HepG2 (cell line): ENCODE measurements around the gene TDRD10. TPM values are rescaled to one million over a fixed set of nuclear protein-coding genes. Genes with fewer than 3 reads are reported as not detected.
A peak's percentile ranks its signal among the peaks of the same experiment; 100 is the strongest.

ENCODE experiments used
- ATF3 ChIP-seq: sonication (generic); formaldehyde crosslinking; IDR thresholded peaks from 2 replicates; pipeline ENCODE4 v1.4.0; 2020; ENCODE audit warnings: missing genetic modification reagents
- CREBL2 ChIP-seq: sonication (generic); formaldehyde crosslinking; IDR thresholded peaks from 2 replicates; pipeline ENCODE4 v1.8.1; 2023; ENCODE audit warnings: missing genetic modification reagents, mild to moderate bottlenecking, borderline replicate concordance
- ELF1 ChIP-seq: sonication (generic); formaldehyde crosslinking; IDR thresholded peaks from 2 replicates; pipeline ENCODE4 v1.4.0; 2020; ENCODE audit warnings: missing genetic modification reagents
- GZF1 ChIP-seq: sonication (generic); formaldehyde crosslinking; IDR thresholded peaks from 2 replicates; pipeline ENCODE4 v1.5.1; 2020; ENCODE audit warnings: mild to moderate bottlenecking, missing genetic modification reagents
- HDAC2 ChIP-seq: sonication (generic); formaldehyde crosslinking; IDR thresholded peaks from 2 replicates; pipeline ENCODE4 v1.4.0; 2020; ENCODE audit warnings: missing genetic modification reagents
- HINFP ChIP-seq: sonication (generic); formaldehyde crosslinking; IDR thresholded peaks from 2 replicates; pipeline ENCODE4 v1.4.0; 2020; ENCODE audit warnings: low read depth, mild to moderate bottlenecking, missing genetic modification reagents
- JUND ChIP-seq: sonication (generic); formaldehyde crosslinking; IDR thresholded peaks from 2 replicates; pipeline ENCODE4 v1.8.0; 2022; ENCODE audit warnings: mild to moderate bottlenecking, missing genetic modification reagents
- MED13 ChIP-seq: sonication (generic); formaldehyde crosslinking; IDR thresholded peaks from 2 replicates; pipeline ENCODE4 v1.5.0; 2020; ENCODE audit warnings: missing genetic modification reagents
- MXD1 ChIP-seq: sonication (generic); formaldehyde crosslinking; IDR thresholded peaks from 2 replicates; pipeline ENCODE4 v1.4.0; 2020; ENCODE audit warnings: mild to moderate bottlenecking, missing genetic modification reagents
- NFYC ChIP-seq: IDR thresholded peaks from 2 replicates; pipeline ENCODE4 v1.6.1; 2016; ENCODE audit warnings: missing genetic modification reagents, missing compliant biosample characterization
- RELA ChIP-seq: sonication (generic); formaldehyde crosslinking; IDR thresholded peaks from 2 replicates; pipeline ENCODE4 v1.4.0; 2020; ENCODE audit warnings: missing genetic modification reagents
- RXRB ChIP-seq: IDR thresholded peaks from 2 replicates; pipeline ENCODE4 v1.6.1; 2016; ENCODE audit warnings: borderline replicate concordance, missing genetic modification reagents, missing compliant biosample characterization
- SAP130 ChIP-seq: IDR thresholded peaks from 2 replicates; pipeline ENCODE4 v1.6.1; 2016; ENCODE audit warnings: low read depth
- SPEN ChIP-seq: sonication (generic); formaldehyde crosslinking; IDR thresholded peaks from 2 replicates; pipeline ENCODE4 v1.5.1; 2020; ENCODE audit warnings: low read depth, mild to moderate bottlenecking, missing genetic modification reagents
- TFDP2 ChIP-seq: sonication (generic); formaldehyde crosslinking; IDR thresholded peaks from 2 replicates; pipeline ENCODE4 v1.4.0; 2020; ENCODE audit warnings: missing genetic modification reagents
- U2AF1 ChIP-seq: fragments of 200-400 bp; formaldehyde crosslinking; optimal IDR thresholded peaks from 2 replicates; pipeline ENCODE3; 2017; ENCODE audit warnings: mild to moderate bottlenecking, low read depth, low read length
- ZBTB10 ChIP-seq: sonication (generic); formaldehyde crosslinking; IDR thresholded peaks from 2 replicates; pipeline ENCODE4 v1.4.0; 2020; ENCODE audit warnings: missing genetic modification reagents, borderline replicate concordance
- ZFP62 ChIP-seq: sonication (generic); formaldehyde crosslinking; IDR thresholded peaks from 2 replicates; pipeline ENCODE4 v1.4.0; 2020; ENCODE audit warnings: missing genetic modification reagents
- ZNF746 ChIP-seq: sonication (generic); formaldehyde crosslinking; IDR thresholded peaks from 2 replicates; pipeline ENCODE4 v1.8.0; 2022; ENCODE audit warnings: mild to moderate bottlenecking, missing genetic modification reagents
- ZNF790 ChIP-seq: sonication (generic); formaldehyde crosslinking; IDR thresholded peaks from 2 replicates; pipeline ENCODE4 v1.8.0; 2022; ENCODE audit warnings: missing genetic modification reagents, mild to moderate bottlenecking, borderline replicate concordance
- ZNF816 ChIP-seq: sonication (generic); formaldehyde crosslinking; IDR thresholded peaks from 2 replicates; pipeline ENCODE4 v1.8.0; 2022; ENCODE audit warnings: missing genetic modification reagents, mild to moderate bottlenecking, borderline replicate concordance
- ZNF83 ChIP-seq: sonication (generic); formaldehyde crosslinking; IDR thresholded peaks from 2 replicates; pipeline ENCODE4 v1.4.0; 2020; ENCODE audit warnings: missing genetic modification reagents, mild to moderate bottlenecking, borderline replicate concordance
- polyA plus RNA-seq, 8 experiments: library from polyadenylated mRNA; depleted of rRNA in 3 of 8; stranded (reverse) in 7 of 8; unstranded in 1 of 8; fragments of >200 nt; fragmentation: Illumina TruSeq in 4 of 8; extraction: Trizol in 4 of 8; gene quantifications; 2 replicates each; pipeline versions ENCODE4 v1.2.1 to v1.2.3, GENCODE V29; 2011 to 2016; ENCODE audit warnings: low read depth in 4 of 8, missing spikeins in 1 of 8, mixed read lengths in 1 of 8; ENCODE audit not compliant: insufficient read depth in 1 of 8
- total RNA-seq, 5 experiments: library from RNA; depleted of rRNA; stranded (reverse); fragments of >200 nt; fragmentation: Illumina TruSeq; extraction: Trizol; gene quantifications; 2 replicates each; pipeline ENCODE4 v1.2.3, GENCODE V29; 2016; ENCODE audit warnings: low read depth in 1 of 5

TDRD10 gene
- total and polyA plus RNA-seq, 2 of the 13 experiments (the other 11 are each of a cell fraction or from before 2014, with no cell fraction given) = not detected

GRCh38 chr1:154567386-154568156, 65.6 kb downstream of the TDRD10 start, which contains the start of gene CHRNB2 (continued):
- TF ChIP-seq TFDP2 (CRISPR knock-in tag) (peak; percentile 52; the same call in 1 of the 2 replicates), CREBL2 (CRISPR knock-in tag) (peak; percentile 77; the same call in 1 of the 2 replicates), HINFP (peak; percentile 86; the same call in 1 of the 2 replicates), JUND (CRISPR knock-in tag) (peak; percentile 73; the same call in 1 of the 2 replicates), GZF1 (CRISPR knock-in tag) (0 out of 2 replicates have a peak, but pooled peaks have one; percentile 31), RELA (CRISPR knock-in tag) (peak; percentile 81; the same call in 1 of the 2 replicates), MED13 (CRISPR knock-in tag) (peak; percentile 49; the same call in 1 of the 2 replicates), NFYC (peak; percentile 25; the same call in 1 of the 2 replicates), ZNF790 (CRISPR knock-in tag) (peak; percentile 99; the same call in 1 of the 2 replicates), HDAC2 (CRISPR knock-in tag) (peak; percentile 55; the same call in 1 of the 2 replicates), ELF1 (CRISPR knock-in tag) (no peak), ZFP62 (CRISPR knock-in tag) (no peak), ZNF816 (peak; percentile 94; the same call in 1 of the 2 replicates), ZBTB10 (CRISPR knock-in tag) (0 out of 2 replicates have a peak, but pooled peaks have one; percentile 70), ZNF83 (peak; percentile 98), SPEN (CRISPR knock-in tag) (peak; percentile 89), ZNF746 (CRISPR knock-in tag) (peak; percentile 64; the same call in 1 of the 2 replicates), ATF3 (peak; percentile 74; the same call in 1 of the 2 replicates), SAP130 (CRISPR knock-in tag) (peak; percentile 97), MXD1 (CRISPR knock-in tag) (peak; percentile 91), U2AF1 (no peak), RXRB (peak; percentile 71)
